Caco-2 (cell line): ENCODE measurements around the gene CLCF1. TPM values are rescaled to one million over a fixed set of nuclear protein-coding genes. Genes with fewer than 3 reads are reported as not detected.

Source experiments
- BruUV-seq: library from RNA; stranded (reverse); fragments of 400-500 nt; replicated peaks from 2 replicates; lab custom pipeline; 2021; lab: Mats Ljungman, UMichigan
- CTCF ChIA-PET: fragments of 300-600 bp; sonication (Branson Sonifier 250); formaldehyde crosslinking; loops from one replicate; lab custom pipeline; 2022; ENCODE audit warnings: antibody characterized with exemption; lab: Charles Lee
- POLR2A ChIA-PET: fragments of 300-600 bp; sonication (Branson Sonifier 250); formaldehyde crosslinking; loops from one replicate; lab custom pipeline; 2022; ENCODE audit warnings: antibody characterized with exemption; lab: Charles Lee
- DNase-seq, 2 experiments: peaks; one replicate each; pipeline versions ENCODE4 v3.0.0 to v3.0.0-alpha.2; 2020 to 2022
- H3K27me3 ChIP-seq: replicated peaks from 2 replicates; pipeline ENCODE4 v1.6.0; 2011; ENCODE audit warnings: low read length; ENCODE audit not compliant: control insufficient read depth, insufficient read depth
- H3K36me3 ChIP-seq: 2 replicates; pipeline ENCODE4 v1.5.1; 2011; ENCODE audit warnings: low read length; ENCODE audit not compliant: control insufficient read depth, insufficient read depth
- H3K4me1 ChIP-seq: fragments of 250-450 bp; sonication (Bioruptor Pico); 2 replicates; pipeline ENCODE4 v1.5.1; 2020; ENCODE audit warnings: mild to moderate bottlenecking
- H3K4me3 ChIP-seq: 2 replicates; pipeline ENCODE4 v1.5.1; 2011; ENCODE audit warnings: low read depth, mild to moderate bottlenecking, control low read depth, low read length
- H3K9me3 ChIP-seq: fragments of 250-450 bp; sonication (Bioruptor Pico); 2 replicates; pipeline ENCODE4 v1.5.1; 2020; ENCODE audit warnings: mild to moderate bottlenecking, moderate library complexity
- H3K27ac Mint-ChIP-seq: one replicate; pipeline ENCODE4 v1.8.0; 2022; ENCODE audit warnings: mixed read lengths; ENCODE audit not compliant: unreplicated experiment
- H3K27me3 Mint-ChIP-seq: one replicate; pipeline ENCODE4 v1.8.0; 2022; ENCODE audit warnings: mixed read lengths; ENCODE audit not compliant: insufficient read depth, unreplicated experiment
- H3K36me3 Mint-ChIP-seq: one replicate; pipeline ENCODE4 v1.8.0; 2022; ENCODE audit warnings: mild to moderate bottlenecking, mixed read lengths; ENCODE audit not compliant: insufficient read depth, unreplicated experiment
- H3K4me1 Mint-ChIP-seq: one replicate; pipeline ENCODE4 v1.8.0; 2022; ENCODE audit warnings: low read depth, mixed read lengths; ENCODE audit not compliant: unreplicated experiment
- H3K4me3 Mint-ChIP-seq: one replicate; pipeline ENCODE4 v1.8.0; 2022; ENCODE audit warnings: mild to moderate bottlenecking, moderate library complexity, mixed read lengths; ENCODE audit not compliant: unreplicated experiment
- H3K9me3 Mint-ChIP-seq: one replicate; pipeline ENCODE4 v1.8.0; 2022; ENCODE audit warnings: mixed read lengths; ENCODE audit not compliant: unreplicated experiment
- CTCF ChIP-seq, 2 experiments: fragments of 200-600 bp in 1 of 2; IDR thresholded peaks; 1 replicate in 1 of 2; 2 replicates in 1 of 2; pipeline versions ENCODE4 v1.5.1 to v1.8.0; 2011 to 2022; ENCODE audit warnings: antibody characterized with exemption in 1 of 2, control low read depth in 1 of 2, inconsistent platforms in 1 of 2, low read depth in 1 of 2, low read length in 1 of 2, mild to moderate bottlenecking in 1 of 2, moderate library complexity in 1 of 2; ENCODE audit not compliant: insufficient read depth in 1 of 2, severe bottlenecking in 1 of 2, unreplicated experiment in 1 of 2
- intact Hi-C: fragments of 100-400 bp; cut with micrococcal nuclease; formaldehyde crosslinking; loops from one replicate; pipeline ENCODE4 v1.10.0; 2022; ENCODE audit not compliant: unreplicated experiment
- total RNA-seq: library from RNA; stranded (reverse); gene quantifications from 2 replicates; pipeline ENCODE4 v1.2.3, GENCODE V29; 2022

Gene CLCF1
- total RNA-seq, 1 experiment from 2014 or later, result 4.5 TPM

DNA sequence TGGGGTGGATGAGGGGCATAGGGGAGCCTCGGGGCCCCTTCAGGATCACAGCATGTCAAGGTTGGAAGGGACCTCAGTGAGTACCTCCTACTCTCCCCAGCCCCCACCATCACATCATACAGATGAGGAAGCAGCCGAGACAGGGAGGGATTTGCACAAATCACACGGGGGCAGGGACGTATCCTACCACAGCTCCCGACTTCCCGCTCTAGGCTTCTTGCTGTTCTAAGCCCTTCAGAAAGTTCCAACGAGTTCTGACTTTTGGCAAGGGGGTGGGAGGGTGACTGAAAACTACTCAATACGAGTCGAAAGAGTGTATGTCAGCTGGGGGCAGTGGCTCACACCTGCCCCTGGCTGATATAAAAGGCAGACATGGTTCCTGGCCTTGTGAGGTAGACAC lies 13.7 kb upstream of the CLCF1 start:
- H3K9me3 ChIP-seq, result no peaks in the 10 kb centered on the region
- Mint-ChIP-seq H3K9me3 (no peaks in the 10 kb centered on the region), H3K4me3 (no peak overlapping the region), H3K4me1 (peaks cover 24% of the 10 kb centered on the region), H3K27me3 (peaks cover 7% of the 10 kb centered on the region), H3K36me3 (peaks cover 23% of the 10 kb centered on the region), H3K27ac (no peak overlapping the region)
- no TSS peak for BruUV-seq
- intact Hi-C loops, result loop anchor here (5.0 kb wide), 1 partner anchor 120 kb away; the partner anchor contains the start of genes CDK2AP2 and PITPNM1
- ChIA-PET CTCF (interaction anchor here (0.5 to 21.4 kb wide), 9 partner anchors 13 to 263 kb away, joined by 3 to 775 read pairs (median 4); partner anchors contain the start of genes ACY3, AIP, POLD4 and PPP1CA), POLR2A (interaction anchor here (0.6 kb wide), 1 partner anchor 96 kb away, joined by 8 read pairs; the partner anchor contains the start of gene AIP)
- 0 out of 2 replicates have a peak, but pooled peaks cover 3% of the 10 kb centered on the region for H3K27me3 ChIP-seq
- H3K36me3 ChIP-seq, result no peaks in the 10 kb centered on the region
- no peak for DNase-seq
- TF ChIP-seq CTCF (IDR thresholded peaks at IDR 0.05; ENCODE audit: insufficient read depth in 1 of 2, low read depth in 1 of 2, low read length in 1 of 2, severe bottlenecking in 1 of 2, unreplicated experiment in 1 of 2), result no peak
- no peak overlapping the region for H3K4me3 ChIP-seq
- no peaks in the 10 kb centered on the region for H3K4me1 ChIP-seq

- no peak overlapping the region for H3K4me3 ChIP-seq
- no peaks in the 10 kb centered on the region for H3K36me3 ChIP-seq
- intact Hi-C loops, result loop anchor here (5.0 kb wide), 1 partner anchor 122 kb away; the partner anchor contains the start of genes CDK2AP2 and PITPNM1
- Mint-ChIP-seq H3K4me3 (no peak overlapping the region), H3K27ac (no peak overlapping the region), H3K36me3 (peaks cover 9% of the 10 kb centered on the region), H3K27me3 (peaks cover 7% of the 10 kb centered on the region), H3K4me1 (peaks cover 17% of the 10 kb centered on the region), H3K9me3 (no peaks in the 10 kb centered on the region)
- peaks cover under 1% of the 10 kb centered on the region; the same call in 1 of the 2 replicates for H3K4me1 ChIP-seq
- TF ChIP-seq CTCF (IDR thresholded peaks at IDR 0.05; ENCODE audit: insufficient read depth in 1 of 2, low read depth in 1 of 2, low read length in 1 of 2, severe bottlenecking in 1 of 2, unreplicated experiment in 1 of 2), result no peak
- ChIA-PET POLR2A (no interaction called here), CTCF (interaction anchor here (0.5 to 21.4 kb wide), 4 partner anchors 12 to 116 kb away, joined by 3 to 775 read pairs (median 34); partner anchors contain the start of genes CLCF1 and POLD4)
- 0 out of 2 replicates have a peak, but pooled peaks cover 3% of the 10 kb centered on the region for H3K27me3 ChIP-seq
- H3K9me3 ChIP-seq, result no peaks in the 10 kb centered on the region
- no peak for DNase-seq
- no TSS peak for BruUV-seq
Observed at GRCh38 chr11:67384851-67385366, 11.5 kb upstream of the CLCF1 start.

DNA sequence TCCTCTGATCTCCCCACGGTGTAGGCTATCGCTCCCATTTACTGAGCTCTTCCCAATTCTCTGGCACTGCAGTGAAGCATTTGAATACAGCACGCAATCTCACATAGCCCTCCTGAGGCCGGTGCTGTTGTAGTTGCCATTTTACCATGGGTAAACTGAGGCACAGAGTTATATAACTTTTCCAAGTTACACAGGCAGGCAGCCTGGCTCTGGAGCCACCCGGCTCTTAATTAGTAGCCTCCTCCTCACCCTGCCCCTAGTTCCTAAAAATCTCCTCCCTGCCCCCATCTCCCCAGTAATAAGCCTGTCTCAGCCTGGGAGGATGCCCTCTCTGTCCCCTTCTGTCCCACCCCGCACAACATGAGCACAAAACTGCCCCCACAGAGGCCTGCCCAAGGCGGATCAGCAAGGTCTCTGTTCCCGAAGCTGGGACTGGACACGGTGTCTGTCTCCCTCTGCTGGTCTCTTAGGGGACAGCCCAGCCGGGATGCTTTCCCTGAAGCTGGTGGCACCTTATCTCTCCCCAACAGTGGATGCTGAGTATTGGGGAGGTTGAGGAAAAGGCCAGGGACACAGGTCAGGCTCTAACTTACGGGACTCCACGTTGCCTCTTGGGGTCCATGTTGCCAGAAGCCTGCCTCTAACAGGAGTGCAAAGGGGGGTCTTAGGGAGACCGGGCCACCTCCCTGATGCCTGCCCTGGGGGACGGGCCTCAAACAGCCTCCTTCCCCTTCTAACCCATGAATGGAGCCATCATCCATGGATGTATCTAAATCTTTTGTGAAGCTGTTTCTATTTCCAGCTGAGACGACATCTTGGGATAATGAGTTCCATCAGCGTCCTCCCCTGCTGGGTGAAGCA lies 9.1 kb upstream of the CLCF1 start:
- CTCF ChIA-PET, result interaction anchor here (0.5 to 21.4 kb wide), 26 partner anchors 9 to 916 kb away, joined by 3 to 775 read pairs (median 4); partner anchors contain the start of genes CLCF1, GRK2, KDM2A and PELI3
- Histone ChIP-seq H3K4me1 (peaks cover 14% of the 10 kb centered on the region), H3K9me3 (no peaks in the 10 kb centered on the region), H3K4me3 (no peak overlapping the region), H3K36me3 (no peaks in the 10 kb centered on the region), H3K27me3 (0 out of 2 replicates have a peak, but pooled peaks cover 3% of the 10 kb centered on the region)
- POLR2A ChIA-PET, result interaction anchor here (0.7 to 1.5 kb wide), 5 partner anchors 9 to 120 kb away, joined by 3 to 8 read pairs (median 3); partner anchors contain the start of gene RAD9A
- H3K9me3 Mint-ChIP-seq, result no peaks in the 10 kb centered on the region
- peak; percentile 90 to 94 for DNase-seq
- intact Hi-C loops, result loop anchor here (1.0 to 2.0 kb wide), 4 partner anchors 25 to 116 kb away; partner anchors contain the start of gene GRK2
- peaks cover 7% of the 10 kb centered on the region for H3K27me3 Mint-ChIP-seq
- no TSS peak for BruUV-seq
- H3K36me3 Mint-ChIP-seq, result no peaks in the 10 kb centered on the region
- H3K27ac Mint-ChIP-seq, result no peak overlapping the region
- peak; percentile 99 to 100 for TF ChIP-seq CTCF (IDR thresholded peaks at IDR 0.05; ENCODE audit: insufficient read depth in 1 of 2, low read depth in 1 of 2, low read length in 1 of 2, severe bottlenecking in 1 of 2, unreplicated experiment in 1 of 2)
- H3K4me1 Mint-ChIP-seq, result peaks cover 6% of the 10 kb centered on the region
- no peak overlapping the region for H3K4me3 Mint-ChIP-seq
